ENCODE data around the gene DIS3L2.
"Not testable (repeated sequence)": the region's sequence is repeated elsewhere in the genome, so short reads cannot be mapped to it uniquely, and the experiment has no call there.

DIS3L2 gene

DNA sequence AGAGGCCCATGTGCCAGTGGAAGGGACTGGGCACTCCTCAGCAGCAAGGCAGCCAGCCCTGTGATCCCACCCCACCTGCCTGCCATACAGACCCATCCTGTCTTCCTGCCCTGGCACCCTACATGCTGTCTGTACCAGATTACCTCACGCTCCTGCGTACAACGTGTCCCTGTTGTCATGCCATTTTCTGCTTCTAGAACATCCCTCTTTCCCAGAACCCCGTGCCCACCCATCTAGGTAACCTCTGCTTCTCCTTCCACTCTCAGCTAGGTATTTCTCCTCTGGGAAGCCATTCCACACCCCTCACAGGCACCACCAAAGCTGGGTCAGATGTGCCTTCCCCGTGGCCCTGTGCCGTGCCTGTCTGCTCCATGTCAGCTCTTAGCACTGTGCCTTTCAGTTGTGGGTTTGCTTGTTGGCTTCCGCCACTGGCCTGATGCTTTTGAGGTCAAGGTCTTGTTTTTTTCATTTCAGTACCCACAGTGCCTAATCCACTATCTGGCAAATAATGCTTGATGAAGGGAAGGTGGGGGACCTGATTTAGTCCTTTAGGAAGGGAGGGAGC, 345.3 kb downstream of the DIS3L2 start:
- DNase-seq = no peak

DNA sequence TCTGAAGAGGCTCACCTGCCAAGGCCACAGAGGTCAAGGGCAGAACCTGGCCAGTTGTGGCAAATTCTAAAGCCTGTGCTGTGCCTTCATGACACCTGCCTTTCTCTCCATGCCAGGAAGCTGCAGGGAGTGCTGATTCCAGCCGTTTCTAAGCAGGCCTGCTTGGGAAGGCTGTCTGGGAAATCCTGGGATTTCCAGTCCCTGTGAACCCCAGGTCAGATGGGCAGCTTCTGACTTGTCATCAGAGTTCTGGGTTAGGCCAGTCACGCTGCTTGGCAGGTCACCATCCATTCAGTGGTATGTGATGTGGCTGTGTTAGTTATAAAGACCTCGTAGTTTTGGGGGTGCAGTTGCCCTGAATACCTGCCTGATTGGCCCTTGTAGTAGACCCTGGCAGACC, 346.3 kb downstream of the DIS3L2 start:
- no peak for DNase-seq

DNA sequence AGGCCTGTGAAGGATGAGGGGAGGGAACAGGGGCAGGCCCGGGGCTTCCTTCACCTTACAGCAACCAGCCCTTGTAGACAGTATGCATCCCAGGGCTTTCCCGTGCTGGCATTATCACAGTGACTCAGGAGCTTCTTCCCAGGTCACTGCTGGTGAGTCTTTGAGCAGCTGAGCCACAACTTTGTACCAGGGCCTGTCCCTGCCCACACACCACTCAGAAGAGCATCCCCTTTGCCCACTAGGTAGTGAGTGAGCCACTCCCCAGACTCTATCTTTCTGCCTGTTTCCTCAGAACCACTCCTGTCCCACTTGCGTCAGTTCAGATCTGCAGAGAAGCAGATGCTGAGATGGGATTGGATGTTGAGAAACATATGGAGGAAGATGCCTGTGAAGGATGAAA, 347.5 kb downstream of the DIS3L2 start:
- DNase-seq = no peak

DNA sequence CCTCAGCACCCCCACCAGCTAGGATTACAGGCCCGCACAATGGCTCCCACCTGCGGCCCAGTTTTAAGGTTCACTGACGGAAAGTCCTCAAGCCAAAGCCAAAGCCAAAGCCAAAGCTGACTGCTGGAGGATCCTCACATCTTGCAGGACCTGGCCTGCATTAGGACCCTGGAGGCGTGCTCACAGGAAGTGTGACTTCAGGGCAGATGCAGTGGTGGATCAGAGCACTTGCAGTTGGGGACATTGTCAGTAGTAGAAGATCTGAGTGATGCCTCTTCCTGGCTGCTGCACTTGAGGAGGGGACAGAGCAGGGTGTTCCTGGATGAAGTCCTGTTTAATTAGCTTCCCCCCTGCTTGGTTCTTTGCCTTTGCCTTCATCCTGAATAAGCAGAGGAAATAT, 348.1 kb downstream of the DIS3L2 start:
- peak; percentile 62 for DNase-seq

DNA sequence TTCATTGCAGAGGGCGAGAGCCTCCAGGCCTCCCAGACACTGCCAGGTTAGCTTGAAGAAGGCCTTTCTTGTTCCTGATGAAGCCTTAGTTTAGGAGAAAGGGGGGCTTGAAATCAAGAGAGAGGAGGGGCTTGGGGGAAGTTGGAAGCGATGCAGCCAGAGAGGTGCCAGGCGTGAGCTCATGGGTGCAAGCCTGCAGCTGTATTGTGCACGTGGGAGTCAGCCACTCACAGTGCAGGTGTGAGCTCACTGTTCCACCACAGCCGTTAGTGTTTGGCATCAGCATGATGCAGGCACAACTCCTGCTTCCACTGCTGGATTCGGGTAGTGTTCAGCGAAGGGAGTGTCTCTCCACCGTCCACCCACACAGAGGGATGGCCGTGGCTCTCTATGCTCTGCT, 348.6 kb downstream of the DIS3L2 start:
- DNase-seq = peak; percentile 64

DNA sequence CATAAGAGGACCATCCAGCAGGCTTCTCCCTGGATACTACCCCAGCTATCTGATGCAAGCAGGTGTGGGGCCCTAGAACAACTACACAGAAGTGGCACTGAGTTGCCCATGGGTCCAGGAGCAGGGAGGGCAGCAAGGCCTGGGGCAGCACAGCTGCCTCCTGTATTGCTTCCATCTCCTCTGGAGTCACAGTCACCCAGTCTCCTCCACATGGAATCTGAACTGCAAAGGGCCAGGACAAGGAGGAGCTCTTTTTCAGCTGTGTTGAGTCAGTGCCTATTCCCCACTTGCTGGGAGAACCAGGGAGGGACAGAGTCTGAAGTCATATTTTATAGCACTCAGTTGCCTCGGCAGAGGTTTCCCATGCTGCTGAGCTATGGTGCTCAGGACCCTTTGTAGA, 349.2 kb downstream of the DIS3L2 start:
- peak; percentile 54 for DNase-seq

DNA sequence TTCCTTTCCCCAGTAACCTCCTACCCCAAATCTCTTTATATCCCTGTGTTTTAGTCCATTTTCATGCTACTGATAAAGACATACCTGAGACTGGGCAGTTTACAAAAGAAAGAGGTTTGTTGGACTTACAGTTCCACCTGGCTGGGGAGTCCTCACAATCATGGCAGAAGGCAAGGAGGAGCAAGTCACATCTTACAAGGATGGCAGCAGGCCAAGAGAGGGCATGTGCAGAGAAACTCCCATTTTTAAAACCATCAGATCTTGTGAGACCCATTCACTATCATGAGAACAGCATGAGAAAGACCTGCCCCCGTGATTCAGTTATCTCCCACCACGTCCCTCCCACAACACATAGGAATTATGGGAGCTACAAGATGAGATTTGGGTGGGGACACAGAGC, 352.1 kb downstream of the DIS3L2 start:
- DNase-seq = not testable (repeated sequence)

DNA sequence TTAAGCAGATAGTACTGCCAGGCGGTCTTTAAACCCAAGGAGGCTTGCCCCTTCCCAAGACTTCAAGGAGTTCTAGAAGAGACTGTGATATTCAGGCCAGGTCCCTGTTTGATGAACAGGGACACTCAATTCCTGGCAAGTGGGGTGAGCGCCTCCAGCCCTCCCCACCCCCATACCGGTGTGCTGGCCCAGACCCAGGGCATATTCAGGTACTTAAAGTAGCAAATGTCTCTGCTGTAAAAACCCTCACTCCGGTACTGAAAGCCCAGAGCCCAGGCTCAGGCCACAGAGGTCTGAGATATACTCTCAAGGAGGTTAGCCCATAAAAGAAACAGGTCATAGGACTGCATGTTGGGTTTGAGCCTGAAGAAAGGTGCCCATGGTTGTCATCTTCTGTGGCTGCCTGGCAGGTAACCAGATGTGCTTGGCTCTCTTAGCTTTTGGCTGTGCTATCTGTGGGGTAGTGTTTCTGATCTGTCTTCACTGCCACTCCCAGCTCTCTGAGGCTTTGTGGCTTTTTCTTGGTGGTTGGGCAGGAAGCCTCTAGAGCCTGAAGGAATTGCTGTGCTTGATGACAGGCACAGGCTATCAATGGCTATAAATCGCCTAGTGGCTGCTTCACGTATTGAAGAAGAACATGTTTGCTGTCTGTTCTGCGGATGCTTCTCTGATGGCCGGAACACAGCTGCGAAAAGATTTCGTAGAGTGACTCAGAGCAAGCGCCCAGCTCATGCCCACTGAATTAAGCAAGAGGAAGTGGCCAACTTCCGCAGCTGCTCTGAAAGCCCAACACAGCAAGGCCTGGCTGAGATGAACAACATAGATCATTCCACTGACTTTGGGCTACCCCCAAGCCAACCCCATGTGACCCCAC, 353.8 kb downstream of the DIS3L2 start:
- peak; percentile 83 for DNase-seq

DNA sequence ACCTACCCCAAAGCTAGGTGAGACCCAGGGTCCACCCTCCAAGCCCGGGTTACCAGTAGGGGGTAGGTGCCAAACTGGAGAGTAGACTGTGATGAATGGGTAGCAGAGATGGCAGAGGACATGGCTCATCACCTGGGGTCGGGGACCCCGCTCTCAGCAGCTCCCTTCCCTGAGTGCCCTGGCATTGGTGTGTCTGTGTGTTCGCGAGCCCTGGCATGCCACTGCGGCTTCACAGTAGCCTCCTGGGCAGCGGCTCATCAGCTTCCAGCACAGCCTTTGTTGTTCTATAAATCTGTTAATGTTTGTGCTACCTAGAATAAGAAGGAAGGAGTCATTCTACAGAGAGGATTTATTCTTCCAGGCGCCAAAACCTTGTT, 354.4 kb downstream of the DIS3L2 start:
- no peak for DNase-seq

DNA sequence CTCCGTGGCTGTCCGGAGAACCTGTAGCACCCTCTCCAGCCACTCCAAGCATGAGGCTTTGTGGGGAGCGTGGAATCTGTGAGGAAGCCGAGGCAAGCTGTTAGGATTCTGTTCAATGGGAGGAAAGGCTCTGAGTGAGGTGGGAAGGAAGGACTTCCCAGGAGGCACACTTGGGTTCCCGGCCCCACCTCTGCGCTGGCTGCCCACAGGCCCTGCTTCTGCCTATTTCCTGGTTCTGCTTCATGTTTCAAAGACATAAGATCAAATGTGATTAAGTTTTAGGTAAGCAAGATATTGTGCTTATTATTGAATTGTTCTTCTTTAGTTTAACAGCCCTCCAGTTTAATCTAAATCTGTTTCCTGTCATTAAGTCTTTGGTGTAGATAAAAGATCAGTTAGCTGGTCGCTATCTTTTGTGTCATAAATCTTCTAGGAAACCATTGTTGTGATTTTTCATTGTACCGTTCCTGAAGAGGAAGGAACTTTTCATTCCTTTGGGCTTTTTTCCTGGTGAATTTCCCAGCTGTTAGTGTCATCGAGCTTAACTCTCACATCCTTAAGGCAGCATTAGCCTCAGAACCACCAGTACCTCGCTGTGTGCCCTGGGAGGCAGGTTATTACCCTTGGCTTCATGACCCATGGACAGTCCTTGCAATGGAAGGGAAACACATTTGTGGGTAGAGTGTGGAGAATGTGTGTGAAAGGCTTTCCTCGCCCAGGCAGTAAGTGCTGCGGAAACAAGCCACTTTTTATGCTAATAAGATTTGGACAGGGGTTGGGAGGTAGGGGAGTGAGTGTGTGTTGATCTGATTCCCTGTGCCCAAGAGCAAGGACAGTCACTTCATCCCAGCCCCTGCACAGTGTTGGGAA, 355.2 kb downstream of the DIS3L2 start:
- no peak for DNase-seq

DNA sequence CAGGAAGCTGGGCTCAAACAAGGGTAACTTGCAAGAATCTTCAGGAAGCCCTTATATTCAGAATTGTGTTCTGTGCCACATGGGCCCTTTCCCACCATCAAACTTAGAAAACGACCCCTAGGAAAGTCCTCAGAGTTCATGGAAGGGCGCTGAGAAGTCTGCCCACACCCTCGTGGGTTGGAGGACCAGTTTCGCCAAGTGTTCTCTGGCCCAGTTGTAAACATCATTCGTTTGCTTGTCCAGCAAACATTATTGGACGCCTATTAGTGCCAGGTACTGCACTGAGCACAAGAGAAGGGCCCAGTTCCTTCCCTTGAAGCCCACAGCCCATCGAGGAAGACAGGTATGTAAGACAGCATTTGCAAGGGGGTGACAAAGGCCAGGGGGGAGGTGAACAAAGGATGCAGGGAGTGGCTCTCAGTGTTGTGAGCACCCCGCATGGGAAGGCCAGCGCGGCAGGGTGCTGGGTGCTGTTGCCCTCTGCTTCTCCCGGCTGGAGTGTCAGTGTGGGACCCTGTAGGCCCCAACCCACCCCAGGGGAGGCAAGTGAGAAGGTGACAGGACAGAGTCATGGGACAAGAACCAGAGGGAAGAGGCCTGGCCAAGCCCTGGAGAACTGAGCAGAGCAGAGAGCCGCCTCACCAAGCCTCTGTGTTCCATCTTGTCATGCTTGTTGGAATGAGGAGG, 356.8 kb downstream of the DIS3L2 start:
- no peak for DNase-seq

DNA sequence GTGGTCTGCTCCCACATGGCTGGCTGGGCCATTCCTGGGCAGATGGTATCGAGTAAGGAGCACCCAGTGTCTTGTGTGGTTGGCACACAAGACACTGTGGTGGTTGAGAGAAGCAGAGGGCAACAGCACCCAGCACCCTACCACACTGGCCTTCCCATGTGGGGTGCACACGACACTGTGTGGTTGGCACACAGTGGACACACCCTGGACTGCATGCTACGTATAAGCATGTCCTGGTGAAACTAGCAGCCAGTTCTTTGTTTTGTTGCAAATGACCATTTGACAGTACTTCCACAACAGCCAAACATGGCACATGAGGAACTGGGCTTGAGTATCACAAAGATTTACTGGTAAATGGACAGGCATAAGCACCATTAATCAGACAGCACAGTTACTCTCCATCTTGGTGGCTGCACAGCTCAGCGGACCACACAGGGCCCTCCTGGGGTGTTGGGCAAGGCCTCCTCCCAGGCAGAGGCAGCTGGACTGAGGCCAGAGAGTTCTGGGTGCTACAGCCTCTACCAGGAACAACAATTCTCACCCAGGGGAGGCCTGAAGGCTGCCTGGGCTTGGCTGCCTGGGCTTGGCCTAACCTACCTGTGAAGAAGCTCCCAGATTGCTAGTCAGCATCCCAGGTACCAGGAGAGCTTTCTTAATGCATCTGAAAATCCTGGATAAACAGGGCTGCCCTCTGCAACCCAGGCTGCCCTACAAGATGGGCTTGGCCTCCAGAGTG, 357.7 kb downstream of the DIS3L2 start:
- DNase-seq = peak; percentile 56

DNA sequence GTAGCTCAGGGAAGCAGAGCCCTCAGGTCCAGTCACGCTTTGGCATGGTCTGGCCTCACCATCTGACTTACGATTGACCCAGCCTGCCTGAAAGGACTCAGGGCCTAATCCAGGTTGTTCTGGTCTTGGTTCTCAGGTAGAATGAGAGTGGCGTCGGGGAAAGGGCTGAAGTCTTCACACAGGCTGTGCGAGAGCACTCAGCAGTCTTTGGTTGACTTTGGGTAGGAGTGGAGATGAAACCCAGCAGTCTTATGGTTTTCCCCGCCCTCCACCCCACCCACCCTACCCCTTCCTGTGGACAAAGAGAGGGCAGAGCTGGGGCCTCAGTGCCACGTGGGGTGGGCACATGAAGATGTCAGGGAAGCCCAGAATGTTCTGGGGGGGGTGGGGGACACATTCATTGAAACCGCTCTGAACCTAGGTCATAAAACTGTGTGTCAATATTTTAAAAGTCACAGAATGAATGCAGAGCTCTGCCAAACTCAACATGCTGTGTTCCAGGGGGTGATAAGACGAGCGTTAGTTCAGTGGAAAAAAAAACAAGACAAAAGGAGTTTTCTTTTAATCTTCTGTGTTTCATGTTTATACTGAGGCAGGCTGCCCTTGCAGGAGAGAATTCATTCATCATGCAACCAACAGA, 358.4 kb downstream of the DIS3L2 start:
- DNase-seq = peak; percentile 57

DNA sequence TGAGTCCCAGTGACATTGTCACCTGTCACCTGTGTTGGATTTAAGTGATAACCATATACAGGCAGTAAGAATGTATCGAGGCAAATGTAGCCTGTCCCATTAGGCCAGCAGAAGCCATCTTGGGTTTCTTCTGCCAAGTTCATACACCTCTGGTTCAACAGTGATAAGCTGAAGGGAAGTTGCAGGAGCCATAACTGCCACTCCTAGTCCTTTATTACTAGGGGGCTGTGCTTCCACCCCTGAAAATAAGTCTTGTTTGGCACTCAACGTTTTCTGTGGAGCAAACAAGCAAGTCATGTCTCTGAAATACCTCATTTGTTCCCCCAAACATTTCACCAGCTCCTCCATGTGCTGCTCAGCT, 358.9 kb downstream of the DIS3L2 start:
- DNase-seq = peak; percentile 58

DNA sequence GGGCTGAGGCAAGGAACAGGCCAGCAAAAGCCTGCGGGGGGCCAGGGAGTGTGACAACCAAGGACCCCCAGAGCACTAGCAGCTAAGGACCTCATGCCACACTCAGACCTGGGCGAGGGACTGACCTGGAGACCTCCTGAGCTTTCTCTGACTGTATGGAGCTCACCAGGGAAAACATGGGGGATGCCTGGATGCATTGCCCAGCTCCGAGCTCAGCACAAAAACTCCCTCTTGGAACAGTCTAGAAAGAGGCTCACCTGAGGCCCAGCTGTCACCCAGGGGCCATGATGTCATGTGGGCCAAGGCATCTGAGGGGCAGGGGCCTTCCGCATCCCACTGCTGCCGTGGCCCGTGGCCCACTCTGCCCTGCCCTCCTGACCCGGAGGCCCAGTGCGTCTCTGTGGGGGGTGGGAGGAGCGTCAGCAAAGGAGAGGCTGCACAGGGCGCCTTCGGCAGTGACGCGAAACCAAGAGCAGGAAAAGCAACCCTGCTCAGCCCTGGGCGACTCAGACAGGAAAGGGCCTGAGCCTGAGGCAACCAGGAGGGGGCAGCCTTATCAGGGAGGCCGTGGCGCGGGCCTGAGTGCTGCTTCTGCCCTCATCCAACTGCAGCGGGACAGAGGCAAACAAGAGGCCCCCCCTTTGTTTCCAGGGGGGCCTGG, 359.8 kb downstream of the DIS3L2 start:
- DNase-seq = peak; percentile 76

DNA sequence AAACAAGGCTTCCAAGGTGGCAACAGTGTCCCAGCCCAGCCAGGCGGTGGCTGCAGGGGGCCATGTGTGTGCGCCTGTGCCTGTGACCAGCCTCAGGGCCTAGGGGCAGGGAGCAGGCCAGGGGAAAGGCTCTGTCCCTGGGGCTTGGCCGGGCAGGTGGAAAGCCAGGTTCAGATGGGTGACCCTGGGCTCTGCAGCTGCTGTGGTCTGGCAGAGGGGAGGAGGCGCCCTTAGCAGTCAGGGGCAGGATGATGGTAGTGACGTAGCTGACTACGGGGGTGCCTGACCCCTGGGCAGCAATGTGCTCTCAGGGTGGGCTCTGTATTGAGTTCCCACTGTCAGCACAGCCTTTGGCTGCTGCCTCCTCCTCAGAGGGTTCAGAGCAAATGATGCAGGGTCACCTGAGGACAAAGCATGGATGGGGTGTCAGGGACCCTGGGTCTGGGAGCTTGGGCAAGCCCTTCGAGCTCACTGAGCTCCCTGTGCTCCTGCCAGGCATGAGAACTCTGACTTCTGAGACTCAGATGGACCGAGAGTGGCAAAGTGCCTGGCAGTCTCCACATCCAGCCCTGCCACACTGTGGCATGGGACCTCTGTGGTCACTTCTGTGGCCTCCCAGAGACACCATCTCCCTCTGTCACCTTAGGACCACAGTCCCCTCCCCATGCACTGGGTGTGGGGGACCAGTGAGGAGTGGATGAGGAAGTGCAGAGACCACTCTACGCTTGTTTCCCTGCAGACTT, 360.5 kb downstream of the DIS3L2 start:
- DNase-seq = peak; percentile 62

DNA sequence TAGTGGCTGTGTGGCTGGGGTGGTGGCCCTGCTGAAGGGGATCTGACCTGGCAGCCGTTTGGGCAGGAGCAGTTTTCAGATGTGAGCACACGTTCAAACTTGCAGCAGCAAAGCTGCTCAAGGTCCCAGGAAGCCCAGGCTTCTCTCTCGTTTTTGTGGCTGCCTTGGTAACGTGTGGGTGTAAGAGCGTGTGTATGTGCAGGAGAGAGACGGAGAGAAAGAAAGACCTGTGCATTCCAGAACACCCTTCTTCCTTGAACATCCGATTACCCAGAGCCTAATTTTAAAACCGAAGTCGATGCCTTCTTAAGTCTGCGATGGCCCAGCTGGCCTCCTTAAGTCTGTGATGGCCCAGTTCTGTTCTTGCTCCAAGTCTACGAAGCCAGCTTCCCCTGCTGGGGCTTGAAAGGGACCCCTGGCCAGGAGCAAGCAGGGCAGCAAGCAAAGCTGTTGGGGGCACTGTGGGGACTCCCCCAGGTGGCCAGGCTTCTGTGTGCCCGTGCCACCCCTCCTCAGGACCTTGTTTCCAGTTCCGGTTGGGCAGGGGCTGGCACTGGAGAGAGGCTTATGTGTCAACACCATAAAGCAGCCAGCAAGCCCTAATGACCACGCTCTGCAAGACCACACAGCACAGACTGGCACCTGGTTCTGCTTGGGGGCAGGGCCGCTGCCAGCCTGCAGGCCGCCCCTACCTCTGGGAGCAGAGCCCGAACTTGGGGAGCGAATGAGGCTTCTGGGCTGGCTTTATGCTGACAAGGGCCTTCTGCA, 361.2 kb downstream of the DIS3L2 start:
- DNase-seq = no peak

DNA sequence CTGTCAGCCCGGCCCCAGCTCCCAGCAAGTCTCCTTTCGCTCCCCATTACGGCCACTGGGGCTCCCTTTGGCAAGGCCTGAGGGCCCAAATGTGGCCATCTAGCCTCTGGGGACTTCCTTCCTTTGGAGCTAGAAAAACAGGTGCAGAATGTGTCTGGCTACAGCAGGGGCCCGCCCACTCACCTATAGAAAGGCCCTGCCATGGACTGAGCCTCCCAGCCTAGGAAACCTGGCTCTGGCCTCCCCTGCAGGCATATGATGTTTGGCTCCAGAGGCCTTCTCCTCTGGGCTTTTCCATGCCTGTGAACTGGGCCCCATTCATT, 361.8 kb downstream of the DIS3L2 start:
- DNase-seq = peak; percentile 59

DNA sequence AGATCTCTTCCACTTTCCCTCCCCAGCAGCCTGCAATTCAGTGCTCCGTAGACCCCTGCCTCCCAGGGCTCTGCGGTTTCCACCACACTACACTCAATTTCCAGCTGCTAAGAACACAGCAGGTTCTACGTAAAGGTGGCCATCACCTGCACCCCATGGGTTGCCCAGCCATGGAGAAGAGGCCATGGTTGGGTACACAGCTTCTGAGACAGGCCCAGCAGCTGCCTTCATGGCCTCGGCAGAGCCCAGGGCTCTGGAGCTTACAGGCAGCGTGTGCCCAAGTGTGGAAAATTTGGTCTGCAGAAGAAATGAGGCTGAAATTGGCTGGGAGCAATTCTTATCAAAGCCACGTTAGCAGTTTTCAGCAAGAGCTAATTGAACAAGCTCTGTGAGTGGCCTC, 362.5 kb downstream of the DIS3L2 start:
- DNase-seq = peak; percentile 49

DNA sequence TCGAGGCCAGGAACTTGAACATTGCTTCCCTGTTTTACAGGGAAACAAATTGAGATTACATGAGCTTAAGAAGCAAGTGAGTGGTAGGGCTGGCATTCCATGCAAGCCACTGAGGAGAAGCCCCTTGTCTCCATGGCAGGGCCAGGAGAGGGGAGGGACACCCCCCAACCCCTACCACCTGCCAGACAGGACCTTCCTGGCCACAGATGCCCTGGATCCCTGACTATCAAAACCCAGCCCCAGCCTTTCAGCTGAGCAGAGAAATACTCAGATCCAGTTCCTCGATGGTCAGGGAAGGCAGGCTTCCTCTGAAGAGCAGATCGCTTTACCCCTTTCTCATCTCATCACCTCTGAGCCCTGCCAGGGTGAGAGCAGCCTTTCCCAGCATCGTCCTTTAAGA, 363.3 kb downstream of the DIS3L2 start:
- peak; percentile 53 for DNase-seq

All from activated CD8-positive, alpha-beta memory T cell treated with anti-CD3 and anti-CD28 coated beads for 24 hours (primary cell).